Lower lobe of right lung (tissue), 2 donors: ENCODE measurements around the gene YPEL2. TPM values are rescaled to one million over a fixed set of nuclear protein-coding genes. Genes with fewer than 3 reads are reported as not detected.
A peak's percentile ranks its signal among the peaks of the same experiment; 100 is the strongest.

Experiments
- ATAC-seq, 2 donors: fragments of 200-7000 bp; cut with Tn5 transposase; one replicate each; pipeline ENCODE4 v1.9.1; 2020 to 2022; ENCODE audit warnings: mild to moderate bottlenecking in 2 of 2, moderate library complexity in 2 of 2
- DNase-seq: peaks from one replicate; pipeline ENCODE4 v3.0.0-alpha.2; 2020
- H3K27ac ChIP-seq: fragments of 200-600 bp; one replicate; pipeline ENCODE4 v1.8.0; 2022
- H3K27me3 ChIP-seq: fragments of 200-600 bp; one replicate; pipeline ENCODE4 v1.8.0; 2022; ENCODE audit warnings: low read depth
- H3K36me3 ChIP-seq: fragments of 200-600 bp; one replicate; pipeline ENCODE4 v1.8.0; 2022; ENCODE audit warnings: mild to moderate bottlenecking
- H3K4me1 ChIP-seq: fragments of 200-600 bp; one replicate; pipeline ENCODE4 v1.8.0; 2022
- H3K4me3 ChIP-seq: fragments of 200-600 bp; one replicate; pipeline ENCODE4 v1.8.0; 2022; ENCODE audit warnings: mild to moderate bottlenecking
- H3K9me3 ChIP-seq: fragments of 200-600 bp; one replicate; pipeline ENCODE4 v1.8.0; 2022
- CTCF ChIP-seq: fragments of 200-600 bp; IDR thresholded peaks from one replicate; pipeline ENCODE4 v1.8.0; 2022; ENCODE audit warnings: antibody characterized with exemption, mild to moderate bottlenecking
- intact Hi-C: fragments of 100-400 bp; cut with DNase I; formaldehyde crosslinking; loops from one replicate; pipeline ENCODE4 v1.11.0; 2022
- total RNA-seq: library from RNA; stranded (reverse); fragmentation: NEBNext Ultra II Directional; extraction: Animal tissue kit (Norgen Biotek cat#: 25700); gene quantifications from one replicate; pipeline ENCODE4 v1.2.1, GENCODE V29; 2021
- donor health status: DM: no; HTN: yes; CAD: no; lungs with severe emphysema.

Gene YPEL2
- total RNA-seq, 1 donor from 2014 or later: 22.9 TPM

GRCh38 chr17:59425085-59425931 is 93.9 kb downstream of the YPEL2 start:
- peaks cover 50% of the 10 kb centered on the region for H3K4me1 ChIP-seq
- intact Hi-C loops: no loop called here
- no peaks in the 10 kb centered on the region for H3K36me3 ChIP-seq

GRCh38 chr17:59426031-59426430 is 94.6 kb downstream of the YPEL2 start:
- intact Hi-C loops: no loop called here
- no peak for ATAC-seq
- peaks cover 50% of the 10 kb centered on the region for H3K4me1 ChIP-seq
- no peak for DNase-seq
- TF ChIP-seq CTCF: no peak
- no peaks in the 10 kb centered on the region for H3K36me3 ChIP-seq
- no peaks in the 10 kb centered on the region for H3K27me3 ChIP-seq
- H3K27ac ChIP-seq: peak overlapping the region; percentile 73
- H3K4me3 ChIP-seq: no peak overlapping the region
- H3K9me3 ChIP-seq: no peaks in the 10 kb centered on the region

More at GRCh38 chr17:59425085-59425931, 93.9 kb downstream of the YPEL2 start:
- peak; percentile 59 for DNase-seq
- Histone ChIP-seq H3K9me3 (no peaks in the 10 kb centered on the region), H3K4me3 (no peak overlapping the region), H3K27me3 (no peaks in the 10 kb centered on the region), H3K27ac (peak overlapping the region; percentile 73)
- ATAC-seq: peak; percentile 36 to 55
- no peak for TF ChIP-seq CTCF

GRCh38 chr17:59427425-59427921 is 96.0 kb downstream of the YPEL2 start:
- no peak for DNase-seq
- H3K9me3 ChIP-seq: no peaks in the 10 kb centered on the region
- TF ChIP-seq CTCF: no peak
- no peaks in the 10 kb centered on the region for H3K36me3 ChIP-seq
- H3K4me3 ChIP-seq: no peak overlapping the region
- peak overlapping the region; percentile 67 for H3K27ac ChIP-seq
- H3K27me3 ChIP-seq: no peaks in the 10 kb centered on the region
- peak; percentile 76 to 86 for ATAC-seq
- peaks cover 50% of the 10 kb centered on the region for H3K4me1 ChIP-seq
- intact Hi-C loops: no loop called here

- intact Hi-C loops: no loop called here
- TF ChIP-seq CTCF: no peak
- no peaks in the 10 kb centered on the region for H3K9me3 ChIP-seq
- no peak overlapping the region for H3K4me3 ChIP-seq
- peaks cover 46% of the 10 kb centered on the region for H3K4me1 ChIP-seq
- peak overlapping the region; percentile 67 for H3K27ac ChIP-seq
- ATAC-seq (peak; percentile 12 to 41), DNase-seq (no peak)
- no peaks in the 10 kb centered on the region for H3K27me3 ChIP-seq
- no peaks in the 10 kb centered on the region for H3K36me3 ChIP-seq
Measured at GRCh38 chr17:59427996-59428395, 96.5 kb downstream of the YPEL2 start.

- Histone ChIP-seq H3K4me3 (no peak overlapping the region), H3K9me3 (no peaks in the 10 kb centered on the region), H3K27me3 (no peaks in the 10 kb centered on the region), H3K4me1 (peaks cover 44% of the 10 kb centered on the region), H3K36me3 (no peaks in the 10 kb centered on the region), H3K27ac (no peak overlapping the region)
- TF ChIP-seq CTCF: no peak
- intact Hi-C loops: no loop called here
- ATAC-seq (no peak), DNase-seq (no peak)
Measured at GRCh38 chr17:59428916-59429485, 97.5 kb downstream of the YPEL2 start.
